NCI-H446 treated with DMSO at 0.1 percent for 48 hours (cell line): ENCODE data around the gene FBXL13.
"Not testable (repeated sequence)": the region's sequence is repeated elsewhere in the genome, so short reads cannot be mapped to it uniquely, and the experiment has no call there.

Experiments
- DNase-seq: peaks from one replicate; lab custom pipeline; 2025; lab: John Stamatoyannopoulos, UW

Gene FBXL13

GRCh38 chr7:103023578-103023977 lies 51.0 kb downstream of the FBXL13 start:
- DNase-seq, result not testable (repeated sequence)

DNA sequence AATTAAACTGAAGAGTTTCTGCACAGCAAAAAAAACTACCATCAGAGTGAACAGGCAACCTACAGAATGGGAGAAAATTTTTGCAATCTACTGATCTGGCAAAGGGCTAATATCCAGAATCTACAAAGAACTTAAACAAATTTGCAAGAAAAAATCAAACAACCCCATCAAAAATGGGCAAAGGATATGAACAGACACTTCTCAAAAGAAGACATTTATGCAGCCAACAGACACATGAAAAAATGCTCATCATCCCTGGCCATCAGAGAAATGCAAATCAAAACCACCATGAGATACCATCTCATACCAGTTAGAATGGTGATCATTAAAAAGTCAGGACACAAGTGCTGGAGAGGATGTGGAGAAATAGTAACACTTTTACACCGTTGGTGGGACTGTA lies 53.1 kb downstream of the FBXL13 start:
- not testable (repeated sequence) for DNase-seq

DNA sequence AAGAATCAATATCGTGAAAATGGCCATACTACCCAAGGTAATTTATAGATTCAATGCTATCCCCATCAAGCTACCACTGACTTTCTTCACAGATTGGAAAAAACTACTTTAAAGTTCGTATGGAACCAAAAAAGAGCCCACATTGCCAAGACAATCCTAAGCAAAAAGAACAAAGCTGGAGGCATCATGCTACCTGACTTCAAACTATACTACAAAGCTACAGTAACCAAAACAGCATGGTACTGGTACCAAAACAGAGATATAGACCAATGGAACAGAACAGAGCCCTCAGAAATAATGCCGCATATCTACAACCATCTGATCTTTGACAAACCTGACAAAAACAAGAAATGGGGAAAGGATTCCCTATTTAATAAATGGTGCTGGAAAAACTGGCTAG lies 53.7 kb downstream of the FBXL13 start:
- not testable (repeated sequence) for DNase-seq

- not testable (repeated sequence) for DNase-seq
Observed at GRCh38 chr7:103018295-103018694, 56.3 kb downstream of the FBXL13 start.

DNA sequence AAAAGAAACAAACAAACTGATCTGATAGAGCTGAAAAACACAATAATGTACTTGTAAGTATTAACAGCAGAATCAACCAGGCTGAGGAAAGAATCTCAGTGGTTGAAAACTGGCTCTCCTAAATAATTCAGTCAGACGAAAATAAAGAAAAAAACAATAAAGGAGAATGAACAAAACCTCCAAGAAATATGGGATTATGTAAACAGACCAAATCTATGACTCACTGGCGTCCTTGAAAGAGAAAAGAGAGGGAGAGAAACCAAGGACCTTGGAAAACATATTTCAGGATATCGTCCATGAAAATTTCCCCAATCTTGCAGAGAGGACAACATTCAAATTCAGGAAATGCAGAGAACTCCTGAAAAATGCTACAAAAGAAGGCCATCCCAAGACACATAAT lies 62.9 kb downstream of the FBXL13 start:
- no peak for DNase-seq

GRCh38 chr7:103010211-103010610 lies 64.4 kb downstream of the FBXL13 start:
- DNase-seq, result no peak

DNA sequence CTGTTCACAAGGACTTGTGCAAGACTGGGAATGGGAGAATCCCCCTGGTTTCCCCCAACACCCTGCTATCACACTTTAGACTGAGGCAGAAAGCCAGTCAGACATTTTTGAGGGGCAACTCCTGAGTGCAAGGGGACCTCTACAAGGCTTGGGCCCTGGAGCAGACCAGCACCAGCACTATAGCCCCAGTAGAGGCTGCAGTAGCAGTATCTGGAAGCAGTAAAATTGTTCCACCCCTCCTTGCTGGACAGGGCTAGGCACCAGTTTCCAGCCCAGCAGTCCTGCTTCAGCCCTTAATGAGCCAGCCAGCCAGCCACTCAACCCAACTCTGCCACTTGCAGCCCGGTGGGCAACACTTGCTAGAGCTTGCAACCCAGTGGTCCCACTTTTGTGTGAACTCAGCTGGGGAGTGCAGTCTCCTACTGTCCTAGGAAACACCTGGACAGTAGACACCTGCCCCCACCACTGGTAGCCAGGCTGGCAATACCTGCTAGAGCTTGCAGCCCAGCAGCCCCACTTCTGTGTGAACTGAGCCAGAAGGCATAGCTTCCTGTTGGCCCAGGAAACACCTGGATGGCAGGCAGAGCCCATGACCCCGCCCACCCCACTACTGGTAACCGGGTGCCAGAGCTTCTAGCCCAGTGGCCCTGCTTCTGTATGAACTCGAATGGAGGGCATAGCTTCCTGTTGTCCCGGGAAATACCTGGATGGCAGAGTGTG lies 65.0 kb downstream of the FBXL13 start:
- DNase-seq, result no peak

DNA sequence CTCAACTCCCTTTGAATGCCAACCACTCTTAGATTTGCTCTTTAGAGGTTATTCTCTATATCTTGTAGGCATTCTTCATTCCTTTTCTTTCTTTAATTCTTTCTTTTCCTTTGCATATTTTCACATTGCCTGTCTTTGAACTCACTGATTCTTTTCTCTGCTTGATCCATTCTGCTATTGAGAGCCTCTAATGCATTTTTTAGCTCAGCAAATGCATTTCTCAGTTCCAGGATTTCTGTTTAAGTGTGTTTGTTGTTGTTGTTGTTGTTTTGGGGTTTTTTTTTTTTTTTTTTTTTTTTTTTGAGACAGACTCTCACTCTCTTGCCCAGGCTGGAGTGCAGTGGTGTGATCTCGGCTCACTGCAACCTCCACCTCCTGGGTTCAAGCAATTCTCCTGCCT lies 71.6 kb downstream of the FBXL13 start:
- DNase-seq, result no peak

- no peak for DNase-seq
Observed at GRCh38 chr7:103001210-103001609, 73.4 kb downstream of the FBXL13 start.

DNA sequence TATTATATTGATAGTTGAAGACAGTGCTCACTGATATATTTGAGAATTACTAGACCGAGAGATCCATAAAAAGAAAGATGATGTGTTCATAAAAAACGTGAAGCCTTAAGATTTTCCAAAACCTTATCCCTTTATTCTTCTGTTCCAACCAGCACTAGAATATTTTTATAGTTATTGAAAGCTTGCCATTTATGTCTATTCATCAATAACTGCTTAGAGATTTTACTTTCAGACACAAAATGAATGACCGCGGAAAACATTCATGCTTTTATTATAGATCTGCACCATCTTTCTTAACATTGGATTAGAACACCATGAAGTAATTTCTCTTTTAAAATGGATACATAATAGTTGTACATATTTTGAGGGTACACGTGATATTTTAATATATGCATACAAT lies 77.6 kb downstream of the FBXL13 start:
- no peak for DNase-seq

GRCh38 chr7:102995609-102996008 lies 79.0 kb downstream of the FBXL13 start:
- DNase-seq, result not testable (repeated sequence)

DNA sequence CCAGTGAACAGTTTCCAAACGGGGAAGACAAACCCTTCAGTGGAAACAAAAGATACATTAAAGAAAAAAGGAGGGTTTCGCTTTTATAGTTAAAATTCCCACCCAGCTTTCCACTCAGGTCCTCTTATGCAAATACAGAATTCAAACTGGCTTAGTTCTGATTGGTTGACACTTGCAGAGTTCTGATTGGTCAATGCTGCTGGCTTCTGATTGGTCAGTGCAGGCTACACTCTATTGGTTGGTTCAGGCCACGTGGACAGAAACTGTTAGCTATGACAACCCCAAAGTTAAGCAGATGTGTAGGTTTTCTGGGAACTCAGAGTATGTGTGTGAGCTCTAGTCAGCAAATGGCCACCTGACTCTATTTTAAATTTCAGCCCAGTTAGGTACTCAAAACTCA lies 80.0 kb downstream of the FBXL13 start:
- no peak for DNase-seq

- no peak for DNase-seq
Observed at GRCh38 chr7:102993718-102994029, 80.9 kb downstream of the FBXL13 start.

- peak; percentile 93 for DNase-seq
Observed at GRCh38 chr7:102992938-102993717, 81.5 kb downstream of the FBXL13 start.

DNA sequence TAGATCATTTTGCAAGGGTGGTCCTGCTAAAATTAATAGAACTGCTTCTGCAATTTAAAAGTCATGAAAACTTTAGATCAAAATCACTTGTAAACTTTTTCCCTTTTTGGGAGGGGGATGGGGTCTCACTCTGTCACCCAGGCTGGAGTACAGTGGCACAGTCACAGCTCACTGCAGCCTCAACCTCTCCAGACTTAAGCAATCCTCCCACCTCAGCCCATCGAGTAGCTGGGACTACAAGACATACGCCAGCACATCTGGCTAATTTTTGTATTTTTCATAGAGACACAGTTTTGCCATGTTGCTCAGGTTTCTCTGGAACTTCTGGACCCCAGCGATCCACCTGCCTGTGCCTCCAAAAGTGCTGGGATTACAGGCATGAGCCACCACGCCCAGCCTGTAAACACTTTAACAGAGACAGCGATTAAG lies 82.1 kb downstream of the FBXL13 start:
- no peak for DNase-seq

GRCh38 chr7:102991540-102992214 lies 82.9 kb downstream of the FBXL13 start:
- peak; percentile 88 for DNase-seq

DNA sequence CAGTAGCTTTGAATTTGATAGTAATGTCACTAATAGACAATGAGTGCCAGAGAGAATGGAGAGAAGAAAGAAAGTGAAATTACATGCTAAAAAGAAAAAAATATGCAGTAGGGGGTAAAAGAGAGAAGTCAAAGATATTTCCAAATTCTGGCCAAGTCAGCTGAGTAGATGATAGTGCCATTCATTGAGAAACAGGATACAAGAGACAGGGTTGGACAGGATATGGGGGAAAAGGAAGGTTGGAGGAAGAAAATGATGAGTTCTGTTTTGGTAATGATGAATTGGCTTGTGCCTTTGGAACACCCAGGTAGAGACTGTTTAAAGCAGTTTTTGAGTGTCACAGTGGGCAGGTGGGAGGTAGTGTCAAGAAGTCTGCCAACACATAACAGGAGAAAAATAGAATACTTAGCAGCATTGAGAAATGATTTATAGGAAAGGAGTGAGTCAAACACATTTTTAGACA lies 83.5 kb downstream of the FBXL13 start:
- no peak for DNase-seq

GRCh38 chr7:102990642-102991041 lies 84.0 kb downstream of the FBXL13 start:
- no peak for DNase-seq

- no peak for DNase-seq
Observed at GRCh38 chr7:102988631-102989560, 85.7 kb downstream of the FBXL13 start.

- DNase-seq, result no peak
Observed at GRCh38 chr7:102988088-102988487, 86.5 kb downstream of the FBXL13 start.

- DNase-seq, result no peak
Observed at GRCh38 chr7:102985176-102985783, 89.3 kb downstream of the FBXL13 start.
